HG02840 (cell line): ENCODE data around the gene ZKSCAN5.
"Not testable (repeated sequence)": the region's sequence is repeated elsewhere in the genome, so short reads cannot be mapped to it uniquely, and the experiment has no call there.

Experiments used
- ATAC-seq: cut with Tn5 transposase; IDR thresholded peaks from one replicate; pipeline ENCODE4 v1.9.1; 2021; ENCODE audit warnings: mild to moderate bottlenecking, moderate library complexity, moderate number of reproducible peaks; ENCODE audit not compliant: unreplicated experiment, low FRiP score

Gene ZKSCAN5

DNA sequence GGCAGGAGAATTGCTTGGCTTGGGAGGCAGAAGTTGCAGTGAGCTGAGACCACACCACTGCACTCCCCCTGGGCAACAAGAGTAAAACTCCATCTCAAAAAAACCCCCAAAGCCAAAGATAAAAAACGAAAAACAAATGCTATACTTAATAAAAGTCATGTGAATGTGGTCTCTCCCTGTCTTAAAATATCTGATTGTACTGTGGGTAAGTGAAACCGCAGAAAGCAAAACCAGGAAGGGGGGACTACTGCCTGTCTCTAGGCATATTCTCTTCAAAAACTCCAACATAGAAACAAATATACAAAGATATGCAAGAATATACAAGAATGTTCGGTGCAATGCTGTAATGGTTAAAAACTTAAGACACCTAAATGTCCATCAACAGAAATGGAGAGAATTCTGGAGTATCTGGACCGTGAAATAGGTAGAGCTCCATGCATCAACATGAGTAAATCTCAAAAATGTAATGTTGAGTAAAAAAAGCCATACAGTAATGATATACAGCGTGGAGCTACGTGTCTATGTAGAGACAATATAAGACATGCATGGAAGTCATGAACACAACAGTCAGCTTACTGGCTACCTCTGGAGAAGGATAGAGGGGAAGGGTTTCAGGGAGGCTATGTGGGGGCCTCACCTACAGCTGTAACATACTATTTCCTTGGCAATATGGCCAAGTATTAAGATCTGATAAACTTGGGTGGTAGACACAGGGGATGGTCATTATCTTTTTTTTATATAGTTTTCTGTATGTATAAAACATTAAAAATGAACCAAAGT lies 6.5 kb upstream of the ZKSCAN5 start:
- ATAC-seq, result no peak

DNA sequence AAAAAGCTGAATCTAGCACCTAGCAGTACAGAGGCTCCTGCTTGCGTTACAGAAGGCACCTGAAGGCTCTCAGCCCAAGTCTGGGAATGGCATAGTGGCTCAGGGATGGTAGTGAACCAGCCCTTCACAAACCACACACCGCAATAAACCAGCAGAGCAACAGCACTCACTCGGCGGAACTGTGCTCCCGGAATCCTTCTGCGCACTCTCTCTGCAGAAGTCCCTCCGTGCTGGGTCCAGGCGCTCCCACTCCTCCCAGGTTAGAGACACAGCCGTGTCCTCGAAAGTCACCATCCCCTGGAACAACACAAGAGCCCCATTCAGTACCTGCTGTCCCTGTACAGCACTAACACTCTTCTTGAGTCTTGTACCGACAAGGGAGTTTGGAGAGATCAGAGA lies 5.9 kb upstream of the ZKSCAN5 start:
- no peak for ATAC-seq

DNA sequence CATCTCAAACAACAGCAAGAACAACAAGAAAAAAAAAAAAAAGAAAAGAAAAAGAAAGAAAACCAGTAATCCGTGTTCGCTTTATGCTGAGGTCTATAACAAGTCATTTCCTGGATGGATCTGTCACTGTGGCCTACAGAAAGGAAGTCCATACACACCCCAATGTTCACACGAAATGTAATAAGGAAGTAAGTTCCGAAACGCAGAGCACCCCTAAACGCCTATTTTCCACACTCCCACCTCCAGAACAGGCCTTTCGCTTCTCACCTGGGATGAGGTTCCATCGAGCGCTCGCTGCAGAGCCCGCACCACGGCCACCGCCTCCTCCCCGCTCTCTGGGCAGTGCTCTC lies 5.1 kb upstream of the ZKSCAN5 start:
- no peak for ATAC-seq

DNA sequence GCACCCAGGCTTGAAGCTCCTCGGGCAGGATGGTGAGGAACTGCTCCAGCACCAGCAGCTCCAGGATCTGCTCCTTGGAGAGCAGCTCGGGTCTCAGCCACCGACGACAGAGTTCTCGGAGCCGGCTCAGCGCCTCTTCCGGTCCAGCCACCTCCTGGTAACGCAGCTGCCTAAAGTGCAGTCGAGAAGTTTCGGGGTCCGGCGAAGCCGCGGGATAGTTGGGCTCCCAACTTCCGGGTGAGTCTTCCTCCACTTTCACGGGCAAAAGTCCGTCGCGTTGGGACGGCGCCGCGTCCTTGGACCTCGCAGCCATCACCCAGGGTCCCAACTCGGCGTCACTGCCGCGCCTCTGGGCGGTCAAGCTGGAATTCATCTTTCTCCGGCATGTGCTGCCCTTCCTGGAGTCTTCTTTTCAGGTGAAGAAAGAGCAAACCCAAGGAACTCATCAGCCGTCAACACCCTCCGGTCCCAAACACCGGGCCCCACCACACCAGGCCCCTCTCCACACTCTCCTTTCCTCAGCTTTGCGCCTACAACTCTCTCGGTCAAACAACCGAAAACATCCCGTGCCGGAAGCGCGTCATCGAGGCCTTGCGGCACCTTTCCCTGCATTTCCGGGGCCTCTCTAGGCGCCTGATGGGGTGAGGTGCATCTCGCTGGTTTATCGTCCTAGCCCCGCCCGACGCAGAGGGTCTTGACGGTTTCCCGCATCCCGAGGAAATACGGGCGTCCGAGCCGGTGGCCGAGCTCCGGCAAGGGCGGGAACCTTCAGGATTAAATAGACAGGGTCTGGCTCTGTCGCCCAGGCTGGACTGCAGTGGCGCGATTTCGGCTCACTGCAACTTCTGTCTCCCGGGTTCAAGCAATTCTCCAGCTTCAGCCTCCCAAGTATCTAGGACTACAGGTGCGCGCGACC lies 4.5 kb upstream of the ZKSCAN5 start, which contains the start of gene ZNF394:
Gene ZNF394, minus strand, starts transcription at position 561 of the 916 bp plus-strand sequence. Its CDS starts 188 bp downstream, at position 373.
- peak; percentile 42 for ATAC-seq

DNA sequence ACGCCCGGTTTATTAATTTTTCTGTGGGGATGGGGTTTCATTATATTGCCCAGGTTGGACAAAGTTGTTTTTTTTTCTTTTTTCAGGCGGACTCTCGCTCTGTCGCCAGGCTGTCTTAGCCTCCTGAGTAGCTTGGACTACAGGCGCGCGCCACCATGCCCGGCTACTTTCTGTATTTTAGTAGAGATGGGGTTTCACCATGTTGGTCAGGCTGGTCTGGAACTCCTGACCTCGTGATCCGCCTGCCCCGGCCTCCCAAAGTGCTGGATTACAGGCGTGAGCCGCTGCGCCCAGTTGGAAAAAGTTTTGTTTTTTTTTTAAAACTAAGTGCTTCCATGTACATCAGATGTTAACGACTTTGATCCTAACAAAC lies 3.8 kb upstream of the ZKSCAN5 start:
- ATAC-seq, result no peak

DNA sequence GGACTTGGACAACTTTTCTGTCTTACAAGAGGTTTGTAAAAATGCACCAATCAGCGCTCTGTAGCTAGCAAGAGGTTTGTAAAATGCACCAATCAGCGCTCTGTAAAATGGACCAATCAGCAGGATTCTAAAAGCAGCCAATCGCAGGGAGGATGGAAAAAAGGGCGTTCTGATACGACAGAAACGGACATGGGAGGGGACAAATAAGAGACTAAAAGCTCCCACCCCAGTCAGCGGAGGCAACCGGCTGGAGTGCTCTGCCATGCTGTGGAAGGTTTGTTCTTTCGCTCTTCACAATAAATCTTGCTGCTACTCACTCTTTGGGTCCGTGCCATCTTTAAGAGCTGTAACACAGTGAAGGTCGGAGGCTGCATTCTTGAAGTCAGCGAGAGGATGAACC lies 3.2 kb upstream of the ZKSCAN5 start:
- ATAC-seq, result not testable (repeated sequence)

DNA sequence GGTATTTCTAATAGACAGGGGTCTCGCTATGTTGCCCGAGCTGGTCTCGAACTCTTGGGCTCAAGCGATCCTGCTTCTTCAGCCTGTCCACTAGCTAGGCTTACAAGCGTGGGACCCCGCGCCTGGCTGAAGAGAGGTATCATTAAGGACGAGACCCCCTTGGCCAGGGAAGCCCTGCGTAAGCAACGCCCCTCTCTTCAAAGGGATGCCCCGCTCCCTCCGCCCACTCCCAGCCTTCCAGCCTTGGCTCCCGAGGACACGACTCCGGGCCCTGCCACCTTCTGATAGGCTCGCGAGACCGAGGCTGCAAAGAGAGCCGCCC lies 220 bp upstream of the ZKSCAN5 start:
- ATAC-seq, result no peak

DNA sequence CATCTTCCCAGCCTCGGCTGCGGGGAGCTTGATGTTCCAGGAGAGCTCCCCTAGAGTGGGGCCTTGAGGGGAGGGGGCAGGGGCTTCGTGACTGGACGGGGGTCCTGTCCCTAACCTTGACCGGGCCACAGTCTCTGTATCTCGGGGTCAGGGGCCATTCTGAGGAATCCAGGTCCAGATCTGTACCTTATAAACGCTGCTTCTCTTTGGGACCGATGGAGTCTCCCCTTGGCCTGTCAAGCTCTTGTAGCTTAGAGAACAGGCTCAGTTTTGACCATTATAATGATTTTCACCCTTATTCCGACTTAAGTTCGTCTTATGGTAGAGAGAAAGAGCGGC lies 831 bp downstream of the ZKSCAN5 start:
- ATAC-seq, result no peak

DNA sequence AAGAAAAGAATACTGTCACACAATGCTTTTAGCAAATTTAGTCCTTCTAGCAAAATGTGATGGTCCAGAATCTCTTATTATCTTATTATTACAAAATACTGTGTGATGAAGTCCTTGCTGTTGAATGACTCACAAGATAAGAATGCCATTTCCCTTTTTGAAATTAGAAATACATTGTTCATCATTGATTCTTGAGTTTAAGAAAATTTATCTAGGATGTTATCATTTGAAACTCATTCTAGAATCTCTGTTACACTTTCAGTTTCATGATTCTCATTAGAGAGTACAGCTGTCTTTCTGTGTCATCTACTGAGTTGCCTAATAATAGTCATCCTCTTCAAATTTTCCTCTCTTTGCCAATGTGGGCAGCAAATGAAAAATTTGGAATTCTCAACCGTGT lies 9.6 kb downstream of the ZKSCAN5 start:
- no peak for ATAC-seq

DNA sequence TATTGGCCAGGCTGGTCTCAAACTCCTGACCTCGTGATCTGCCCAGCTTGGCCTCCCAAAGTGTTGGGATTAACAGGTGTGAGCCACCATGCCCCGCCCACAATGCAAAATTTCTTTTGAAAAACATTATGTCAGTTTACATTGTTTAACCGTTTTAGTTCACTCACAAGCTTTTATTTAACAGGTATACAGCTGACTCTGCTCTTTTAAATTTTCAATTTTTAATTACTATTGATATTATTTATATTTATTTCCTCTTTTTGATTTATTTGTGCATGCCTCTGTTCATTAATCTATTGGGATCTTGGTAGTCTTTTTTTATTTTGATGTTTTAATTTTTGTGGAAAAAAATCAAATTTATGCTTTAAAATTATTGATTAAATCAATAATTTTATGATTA lies 16.9 kb downstream of the ZKSCAN5 start:
- ATAC-seq, result no peak

DNA sequence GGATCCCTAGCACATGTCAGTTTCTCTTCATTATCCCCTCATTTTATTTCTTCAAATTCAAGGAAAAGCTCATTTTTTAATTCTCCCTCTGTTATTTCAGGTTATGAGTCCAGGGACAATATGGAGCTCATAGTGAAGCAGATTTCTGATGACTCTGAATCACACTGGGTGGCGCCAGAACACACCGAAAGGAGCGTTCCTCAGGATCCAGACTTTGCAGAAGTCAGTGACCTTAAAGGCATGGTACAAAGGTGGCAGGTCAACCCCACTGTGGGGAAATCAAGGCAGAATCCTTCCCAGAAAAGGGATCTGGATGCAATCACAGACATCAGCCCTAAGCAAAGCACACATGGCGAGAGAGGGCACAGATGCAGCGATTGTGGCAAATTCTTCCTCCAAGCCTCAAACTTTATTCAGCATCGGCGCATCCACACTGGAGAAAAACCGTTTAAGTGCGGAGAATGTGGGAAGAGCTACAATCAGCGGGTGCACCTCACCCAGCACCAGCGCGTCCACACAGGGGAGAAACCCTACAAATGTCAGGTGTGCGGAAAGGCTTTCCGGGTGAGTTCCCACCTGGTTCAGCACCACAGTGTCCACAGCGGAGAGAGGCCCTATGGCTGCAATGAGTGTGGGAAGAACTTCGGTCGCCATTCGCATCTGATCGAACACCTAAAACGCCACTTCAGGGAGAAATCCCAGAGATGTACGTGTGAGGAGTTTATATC lies 21.4 kb downstream of the ZKSCAN5 start:
- ATAC-seq, result no peak

DNA sequence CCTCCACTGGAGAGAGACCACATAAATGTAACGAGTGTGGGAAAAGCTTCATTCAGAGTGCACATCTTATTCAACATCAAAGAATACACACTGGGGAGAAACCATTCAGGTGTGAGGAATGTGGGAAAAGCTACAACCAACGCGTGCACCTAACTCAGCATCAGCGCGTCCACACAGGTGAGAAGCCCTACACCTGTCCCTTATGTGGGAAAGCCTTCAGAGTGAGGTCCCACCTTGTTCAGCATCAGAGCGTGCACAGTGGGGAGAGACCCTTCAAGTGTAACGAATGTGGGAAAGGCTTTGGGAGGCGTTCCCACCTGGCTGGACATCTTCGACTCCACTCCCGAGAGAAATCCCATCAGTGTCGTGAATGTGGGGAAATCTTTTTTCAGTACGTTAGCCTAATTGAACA lies 26.9 kb downstream of the ZKSCAN5 start:
- no peak for ATAC-seq

DNA sequence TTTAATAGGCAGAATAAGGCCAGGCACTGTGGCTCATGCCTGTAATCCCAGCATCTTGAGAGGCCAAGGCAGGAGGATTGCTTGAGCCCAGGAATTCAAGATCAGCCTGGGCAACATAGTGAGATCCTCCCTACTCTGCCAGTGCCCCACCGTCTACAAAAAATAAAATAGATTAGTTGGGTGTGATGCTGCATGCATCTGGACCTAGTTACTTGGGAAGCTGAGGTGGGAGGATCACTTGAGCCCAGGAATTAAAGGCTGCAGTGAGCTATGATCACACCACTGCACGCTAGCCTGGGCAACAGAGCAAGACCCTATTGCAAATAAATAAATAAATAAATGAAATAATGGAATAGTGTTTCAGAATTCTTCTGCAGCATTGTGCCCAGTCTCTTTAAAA lies 31.2 kb downstream of the ZKSCAN5 start:
- ATAC-seq, result no peak

DNA sequence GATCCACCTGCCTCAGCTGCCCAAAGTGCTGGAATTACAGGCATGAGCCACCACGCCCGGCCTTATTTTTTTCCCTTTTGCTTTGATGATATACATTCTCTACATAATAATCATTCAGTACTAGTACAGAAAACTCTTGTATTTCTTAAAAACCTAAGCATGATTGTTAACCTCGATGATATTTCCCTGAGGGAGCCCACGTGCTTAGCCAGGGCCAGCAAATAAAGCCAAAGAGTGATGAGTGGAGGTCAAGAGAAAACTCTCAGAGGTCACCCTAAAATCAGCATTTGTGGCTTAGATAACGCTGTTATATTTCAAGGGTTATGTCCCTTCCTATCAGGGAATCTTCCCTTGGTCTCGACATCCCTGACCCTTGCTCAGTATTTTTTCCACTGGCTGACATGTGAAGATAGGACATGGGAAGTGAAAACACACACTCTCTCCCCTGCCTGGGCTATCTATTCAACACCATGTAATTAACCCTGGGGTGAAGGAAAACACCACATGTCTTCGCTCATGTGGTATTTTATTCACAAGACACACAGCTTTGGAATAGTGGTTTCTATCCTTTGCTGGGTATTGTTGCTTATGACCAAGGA lies 34.9 kb downstream of the ZKSCAN5 start:
- ATAC-seq, result no peak

DNA sequence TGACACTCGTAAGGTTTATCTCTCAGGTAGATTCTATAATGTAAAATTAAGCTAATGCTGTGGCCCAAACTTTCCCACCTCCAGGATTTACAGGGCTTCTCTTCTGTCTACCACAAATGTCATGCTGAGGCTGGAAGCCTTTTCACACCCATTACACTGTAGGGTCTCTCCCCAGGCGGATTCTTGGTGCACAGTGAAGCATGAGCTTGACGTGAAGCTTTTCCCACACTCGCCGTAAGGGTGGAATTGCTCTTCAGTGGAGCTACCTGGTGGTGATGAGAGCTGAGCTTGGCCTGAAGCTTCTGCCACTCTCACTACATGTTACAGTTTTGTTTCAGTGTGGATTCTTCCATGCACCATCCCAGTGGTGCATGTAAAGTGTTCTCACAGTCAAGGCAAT lies 36.1 kb downstream of the ZKSCAN5 start:
- ATAC-seq, result no peak

DNA sequence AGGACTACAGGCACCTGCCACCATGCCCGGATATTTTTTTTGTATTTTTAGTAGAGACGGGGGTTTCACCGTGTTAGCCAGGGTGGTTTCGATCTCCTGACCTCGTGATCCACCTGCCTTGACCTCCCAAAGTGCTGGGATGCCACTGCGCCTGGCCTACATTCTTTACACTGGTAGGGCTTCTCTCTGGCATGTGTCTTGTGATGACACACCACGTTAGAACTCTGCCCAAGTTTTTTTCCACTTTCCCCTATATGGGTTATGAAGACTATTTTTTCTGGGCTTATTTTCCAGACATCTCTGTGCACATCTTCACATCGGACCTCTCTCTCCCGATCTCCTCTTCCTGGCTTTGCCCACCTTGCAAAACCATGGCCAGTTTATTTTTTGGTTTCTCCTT lies 36.8 kb downstream of the ZKSCAN5 start:
- no peak for ATAC-seq

DNA sequence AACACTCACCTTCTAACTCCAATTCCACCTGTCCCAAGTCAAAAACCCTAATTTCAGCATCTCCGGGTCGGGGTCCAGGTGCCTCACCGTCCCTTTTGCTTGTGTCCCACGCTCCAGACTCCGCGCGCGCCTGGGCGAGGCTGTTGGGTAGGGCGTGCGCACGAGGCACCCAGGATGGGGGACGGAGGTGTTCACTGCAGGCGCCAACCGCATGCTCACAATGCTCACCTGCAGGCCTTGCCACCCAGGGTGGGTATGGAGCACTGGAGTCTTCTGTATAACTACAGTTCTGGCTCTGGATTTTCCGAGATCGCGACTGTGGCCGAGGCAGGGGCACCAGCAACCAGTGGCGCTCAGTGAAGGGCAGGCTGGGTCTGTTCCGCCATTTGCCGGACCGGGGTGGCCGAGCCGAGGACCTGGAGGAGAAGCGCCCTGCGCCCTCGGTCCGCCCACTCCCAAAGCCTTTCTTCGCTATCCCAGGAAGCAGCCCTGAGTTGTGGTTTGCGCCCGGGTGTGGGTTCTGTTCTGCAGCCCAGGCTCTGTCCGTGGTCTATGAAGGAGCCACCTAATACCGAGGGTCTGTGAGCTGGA lies 38.7 kb downstream of the ZKSCAN5 start:
- ATAC-seq, result no peak

DNA sequence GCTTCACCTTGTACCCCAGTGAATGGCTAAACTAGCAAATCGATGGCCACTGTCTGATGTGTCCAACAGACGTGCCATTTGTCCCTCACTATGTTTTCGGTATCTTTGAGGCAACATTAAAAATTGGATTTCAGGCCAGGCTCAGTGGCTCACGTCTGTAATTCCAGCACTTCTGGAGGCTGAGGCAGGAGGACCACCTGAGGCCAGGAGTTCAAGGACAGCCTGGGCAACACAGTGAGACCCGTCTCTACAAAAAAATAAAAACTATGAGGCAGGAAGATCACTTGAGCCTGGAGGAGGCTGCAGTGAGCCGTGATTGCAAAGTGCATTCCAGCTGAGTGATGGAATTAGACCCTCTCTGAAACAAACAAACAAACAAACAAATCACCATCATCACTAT lies 39.5 kb downstream of the ZKSCAN5 start:
- ATAC-seq, result no peak

DNA sequence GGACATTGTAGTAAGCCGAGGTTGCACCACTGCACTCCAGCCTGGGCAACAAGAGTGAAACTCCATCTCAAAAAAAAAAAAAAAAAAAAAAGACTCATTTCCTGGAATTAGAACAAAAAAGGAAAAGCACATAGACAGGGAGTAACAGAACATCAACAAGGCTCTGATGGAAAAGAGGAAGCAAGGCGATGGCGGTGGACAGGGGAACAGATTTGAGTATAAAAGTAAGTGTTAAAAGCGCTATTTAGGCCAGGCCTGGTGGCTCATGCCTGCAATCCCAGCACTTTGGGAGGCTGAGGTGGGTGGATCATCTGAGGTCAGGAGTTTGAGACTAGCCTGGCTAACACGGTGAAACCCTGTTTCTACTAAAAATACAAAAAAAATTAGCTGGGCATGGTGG lies 40.8 kb downstream of the ZKSCAN5 start:
- not testable (repeated sequence) for ATAC-seq

DNA sequence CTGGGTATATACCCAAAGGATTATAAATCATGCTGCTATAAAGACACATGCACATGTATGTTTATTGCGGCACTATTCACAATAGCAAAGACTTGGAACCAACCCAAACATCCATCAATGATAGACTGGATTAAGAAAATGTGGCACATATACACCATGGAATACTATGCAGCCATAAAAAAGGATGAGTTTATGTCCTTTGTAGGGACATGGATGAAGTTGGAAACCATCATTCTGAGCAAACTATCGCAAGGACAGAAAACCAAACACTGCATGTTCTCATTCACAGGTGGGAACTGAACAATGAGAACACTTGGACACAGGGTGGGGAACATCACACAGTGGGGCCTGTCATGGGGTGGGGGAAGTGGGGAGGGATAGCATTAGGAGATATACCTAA lies 45.1 kb downstream of the ZKSCAN5 start:
- ATAC-seq, result not testable (repeated sequence)

DNA sequence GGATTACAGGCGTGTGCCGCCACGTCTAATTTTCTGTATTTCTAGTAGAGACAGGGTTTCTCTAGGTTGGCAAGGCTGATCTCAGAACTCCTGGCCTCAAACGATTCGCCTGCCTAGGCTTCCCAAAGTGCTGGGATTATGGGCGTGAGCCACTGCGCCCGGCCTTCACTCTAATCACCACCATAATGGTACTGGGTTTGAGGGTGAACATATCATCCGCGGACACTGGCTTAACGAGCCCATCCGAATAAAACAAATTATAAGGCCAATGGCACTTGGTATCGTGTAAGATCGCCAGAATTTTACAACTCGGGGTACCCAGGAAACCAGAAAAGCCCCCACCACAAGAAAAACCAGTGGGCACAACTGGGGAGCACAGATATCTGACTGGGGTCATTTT lies 46.9 kb downstream of the ZKSCAN5 start:
- no peak for ATAC-seq
